ENCODE measurements around the gene OCA2.

The OCA2 gene

GRCh38 chr15:28113394-28114113, 14.4 kb upstream of the OCA2 start:
- no peaks in the 10 kb centered on the region for H4K20me1 ChIP-seq (ENCODE audit: insufficient read depth, low read length)
- no peaks in the 10 kb centered on the region for H3F3A ChIP-seq (ENCODE audit: insufficient read depth, low read length)
- H3K4me3 ChIP-seq (ENCODE audit: low read length), result no peak overlapping the region
- H2AFZ ChIP-seq (ENCODE audit: low read length), result no peak overlapping the region
- H3K36me3 ChIP-seq (replicated peaks; ENCODE audit: insufficient read depth, low read length), result no peaks in the 10 kb centered on the region; the same call in 1 of the 2 replicates
- no peak overlapping the region for H3K9ac ChIP-seq (ENCODE audit: low read length)
- no peaks in the 10 kb centered on the region for H3K79me2 ChIP-seq (ENCODE audit: low read length)
- DNase-seq, result no peak
- H3K27me3 ChIP-seq (replicated peaks; ENCODE audit: insufficient read depth, low read length), result no peaks in the 10 kb centered on the region
- no peaks in the 10 kb centered on the region for H3K9me2 ChIP-seq (replicated peaks; ENCODE audit: insufficient read depth, low read length)
- H3K27ac ChIP-seq (ENCODE audit: low read length), result no peak overlapping the region
- H3K9me3 ChIP-seq (replicated peaks; ENCODE audit: insufficient read depth, low read length), result no peaks in the 10 kb centered on the region
- TF ChIP-seq CTCF (IDR thresholded peaks at IDR 0.05; ENCODE audit: low read length) (no peak), EZH2phosphoT487 (IDR thresholded peaks at IDR 0.05; ENCODE audit: low read length) (no peak), EZH2 (optimal IDR thresholded peaks at IDR 0.05; ENCODE audit: low read depth, low read length) (no peak)
- no peaks in the 10 kb centered on the region for H3K4me1 ChIP-seq (ENCODE audit: low read length)
- H3K4me2 ChIP-seq (ENCODE audit: low read depth, low read length), result no peak overlapping the region

GRCh38 chr15:28112962-28113361, 13.8 kb upstream of the OCA2 start:
- H3K9ac ChIP-seq (ENCODE audit: low read length), result no peak overlapping the region
- H3K79me2 ChIP-seq (ENCODE audit: low read length), result no peaks in the 10 kb centered on the region
- H3K27me3 ChIP-seq (replicated peaks; ENCODE audit: insufficient read depth, low read length), result no peaks in the 10 kb centered on the region
- H3K9me2 ChIP-seq (replicated peaks; ENCODE audit: insufficient read depth, low read length), result no peaks in the 10 kb centered on the region
- TF ChIP-seq EZH2phosphoT487 (IDR thresholded peaks at IDR 0.05; ENCODE audit: low read length), result no peak
- TF ChIP-seq CTCF (IDR thresholded peaks at IDR 0.05; ENCODE audit: low read length), result no peak
- no peak for TF ChIP-seq EZH2 (optimal IDR thresholded peaks at IDR 0.05; ENCODE audit: low read depth, low read length)
- no peak overlapping the region for H3K4me3 ChIP-seq (ENCODE audit: low read length)
- H3F3A ChIP-seq (ENCODE audit: insufficient read depth, low read length), result no peaks in the 10 kb centered on the region
- H3K4me1 ChIP-seq (ENCODE audit: low read length), result no peaks in the 10 kb centered on the region
- no peak overlapping the region for H3K27ac ChIP-seq (ENCODE audit: low read length)
- no peak for DNase-seq
- H3K36me3 ChIP-seq (replicated peaks; ENCODE audit: insufficient read depth, low read length), result no peaks in the 10 kb centered on the region; the same call in 1 of the 2 replicates
- H4K20me1 ChIP-seq (ENCODE audit: insufficient read depth, low read length), result no peaks in the 10 kb centered on the region
- H2AFZ ChIP-seq (ENCODE audit: low read length), result no peak overlapping the region
- H3K4me2 ChIP-seq (ENCODE audit: low read depth, low read length), result no peak overlapping the region
- no peaks in the 10 kb centered on the region for H3K9me3 ChIP-seq (replicated peaks; ENCODE audit: insufficient read depth, low read length)

- no peak overlapping the region for H3K27ac ChIP-seq (ENCODE audit: low read length)
- no peak overlapping the region for H3K4me2 ChIP-seq (ENCODE audit: low read depth, low read length)
- no peaks in the 10 kb centered on the region; the same call in 1 of the 2 replicates for H3K36me3 ChIP-seq (replicated peaks; ENCODE audit: insufficient read depth, low read length)
- DNase-seq, result no peak
- no peak overlapping the region for H3K9ac ChIP-seq (ENCODE audit: low read length)
- H3F3A ChIP-seq (ENCODE audit: insufficient read depth, low read length), result no peaks in the 10 kb centered on the region
- no peaks in the 10 kb centered on the region for H4K20me1 ChIP-seq (ENCODE audit: insufficient read depth, low read length)
- no peak overlapping the region for H2AFZ ChIP-seq (ENCODE audit: low read length)
- no peaks in the 10 kb centered on the region for H3K4me1 ChIP-seq (ENCODE audit: low read length)
- H3K79me2 ChIP-seq (ENCODE audit: low read length), result no peaks in the 10 kb centered on the region
- no peak overlapping the region for H3K4me3 ChIP-seq (ENCODE audit: low read length)
- H3K9me3 ChIP-seq (replicated peaks; ENCODE audit: insufficient read depth, low read length), result no peaks in the 10 kb centered on the region
- no peaks in the 10 kb centered on the region for H3K9me2 ChIP-seq (replicated peaks; ENCODE audit: insufficient read depth, low read length)
- no peaks in the 10 kb centered on the region for H3K27me3 ChIP-seq (replicated peaks; ENCODE audit: insufficient read depth, low read length)
- TF ChIP-seq EZH2phosphoT487 (IDR thresholded peaks at IDR 0.05; ENCODE audit: low read length) (no peak), EZH2 (optimal IDR thresholded peaks at IDR 0.05; ENCODE audit: low read depth, low read length) (no peak), CTCF (IDR thresholded peaks at IDR 0.05; ENCODE audit: low read length) (no peak)
These were observed 13.1 kb upstream of the OCA2 start for GRCh38 chr15:28112101-28112760.
